ENCODE data around the gene OR52L1.
A peak's percentile ranks its signal among the peaks of the same experiment; 100 is the strongest.

Gene OR52L1

GRCh38 chr11:5986885-5987284, at the start of gene OR52L1:
OR52L1 (minus strand) TSS chr11:5986985; CDS start chr11:5986930, 55 bp downstream.
- intact Hi-C loops (cut with DNase I) = no loop called here

GRCh38 chr11:6030708-6031405, 44.1 kb upstream of the OR52L1 start, which contains the start of gene OR56A1:
OR56A1 (minus strand) TSS chr11:6030758; CDS start chr11:6027692, 3,066 bp downstream.
- DNase-seq = no peak
- intact Hi-C loops (cut with DNase I) = no loop called here

More at GRCh38 chr11:5986885-5987284, at the start of gene OR52L1:
- DNase-seq = no peak

- intact Hi-C loops (cut with DNase I) = loop anchor here (10.0 kb wide), 1 partner anchor 327 kb away; no protein-coding TSS in a partner anchor
- no peak for DNase-seq
These were observed 40.7 kb upstream of the OR52L1 start for GRCh38 chr11:6027501-6027900.

- intact Hi-C loops (cut with DNase I) = loop anchor here (10.0 kb wide), 1 partner anchor 330 kb away; no protein-coding TSS in a partner anchor
- DNase-seq = no peak
These were observed 38.3 kb upstream of the OR52L1 start for GRCh38 chr11:6025056-6025455.

GRCh38 chr11:6022956-6023355, 36.2 kb upstream of the OR52L1 start:
- DNase-seq = peak in 16 of 42 donors; percentile 4 to 56 (median 22)

GRCh38 chr11:6013042-6013441, 26.3 kb upstream of the OR52L1 start:
- intact Hi-C loops (cut with DNase I) = no loop called here
- DNase-seq = no peak

More at GRCh38 chr11:6022956-6023355, 36.2 kb upstream of the OR52L1 start:
- intact Hi-C loops (cut with DNase I) = loop anchor here (10.0 kb wide), 1 partner anchor 332 kb away; no protein-coding TSS in a partner anchor

- no peak for DNase-seq
- intact Hi-C loops (cut with DNase I) = no loop called here
These were observed 25.4 kb upstream of the OR52L1 start for GRCh38 chr11:6012035-6012668.

GRCh38 chr11:6006846-6007245, 20.1 kb upstream of the OR52L1 start, which contains the start of gene OR56A4:
OR56A4 (minus strand) TSS chr11:6006946; CDS start chr11:6002992, 3,954 bp downstream.
- intact Hi-C loops (cut with DNase I) = no loop called here

GRCh38 chr11:6006395-6006794, 19.6 kb upstream of the OR52L1 start:
- intact Hi-C loops (cut with DNase I) = no loop called here
- DNase-seq = no peak

More at GRCh38 chr11:6006846-6007245, 20.1 kb upstream of the OR52L1 start, which contains the start of gene OR56A4:
- DNase-seq = no peak

- no peak for DNase-seq
- intact Hi-C loops (cut with DNase I) = no loop called here
These were observed 15.5 kb upstream of the OR52L1 start for GRCh38 chr11:6002202-6002699.

GRCh38 chr11:5994791-5995190, 8.0 kb upstream of the OR52L1 start:
- DNase-seq = no peak
- intact Hi-C loops (cut with DNase I) = no loop called here

GRCh38 chr11:5992604-5993251, 5.9 kb upstream of the OR52L1 start:
- intact Hi-C loops (cut with DNase I) = no loop called here
- no peak for DNase-seq

GRCh38 chr11:5992150-5992549, 5.4 kb upstream of the OR52L1 start:
- DNase-seq = no peak
- intact Hi-C loops (cut with DNase I) = no loop called here

- intact Hi-C loops (cut with DNase I) = no loop called here
- DNase-seq = no peak
These were observed 2.4 kb upstream of the OR52L1 start for GRCh38 chr11:5989203-5989602.

GRCh38 chr11:5983443-5983842, 3.3 kb downstream of the OR52L1 start:
- intact Hi-C loops (cut with DNase I) = no loop called here
- no peak for DNase-seq

- DNase-seq = no peak
- intact Hi-C loops (cut with DNase I) = no loop called here
These were observed 13.3 kb downstream of the OR52L1 start for GRCh38 chr11:5973530-5973929.

GRCh38 chr11:5968394-5968793, 18.4 kb downstream of the OR52L1 start, which contains the start of gene OR56A5:
OR56A5 (minus strand) TSS chr11:5968494; CDS start chr11:5968494, 0 bp downstream.
- intact Hi-C loops (cut with DNase I) = no loop called here
- DNase-seq = no peak

- intact Hi-C loops (cut with DNase I) = no loop called here
- no peak for DNase-seq
These were observed 19.1 kb downstream of the OR52L1 start for GRCh38 chr11:5967708-5968107.

- no peak for DNase-seq
- intact Hi-C loops (cut with DNase I) = no loop called here
These were observed 19.8 kb downstream of the OR52L1 start for GRCh38 chr11:5966958-5967357.
